ENCODE measurements around the gene SRSF7. TPM values are rescaled to one million over a fixed set of nuclear protein-coding genes. Genes with fewer than 3 reads are reported as not detected.

Gene SRSF7
- polyA plus RNA-seq, 1 donor (not counting 4 experiments of a cell fraction or from before 2014, with no cell fraction given): 316 TPM

DNA sequence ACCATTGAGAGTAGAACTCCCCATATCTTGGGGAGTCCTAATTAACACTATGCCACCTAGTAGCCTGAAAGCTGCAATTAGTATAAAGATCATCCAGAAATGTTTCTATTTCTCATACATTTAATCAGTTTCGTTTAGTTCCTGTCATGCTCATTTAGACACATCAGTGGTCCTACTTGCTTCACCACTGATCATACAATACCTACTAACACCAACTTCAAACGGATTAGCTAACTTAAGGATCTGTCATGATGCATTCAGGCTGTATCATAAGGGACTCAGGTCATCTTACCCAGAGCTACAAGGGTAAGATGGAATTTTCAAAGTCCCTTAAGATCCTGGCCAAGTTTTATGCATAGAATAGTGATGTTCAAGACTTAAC, 6.8 kb downstream of the SRSF7 start:
- no peak overlapping the region for H3K27ac ChIP-seq (ENCODE audit: control insufficient read depth, insufficient read depth, low read length)
- no peak overlapping the region for H3K4me3 ChIP-seq (ENCODE audit: control insufficient read depth in 2 of 3, extremely low read depth in 1 of 3, insufficient read depth in 2 of 3, low read depth in 1 of 3, low read length in 3 of 3)
- H3K9ac ChIP-seq (ENCODE audit: control insufficient read depth, extremely low read depth, insufficient read depth, low read length): no peak overlapping the region
- no peak overlapping the region for H3K4me2 ChIP-seq (ENCODE audit: control insufficient read depth, extremely low read depth, insufficient read depth, low read depth, low read length)
- dilution Hi-C loops (cut with MboI; ENCODE audit: extremely low pct_ligation_motif_present, low sequenced_read_pairs): loop anchor here (25.0 kb wide), 1 partner anchor 182 kb away; no protein-coding TSS in a partner anchor
- no peaks in the 10 kb centered on the region for H3K9me3 ChIP-seq (ENCODE audit: control insufficient read depth, low read depth, low read length)
- H3K27me3 ChIP-seq (ENCODE audit: control insufficient read depth, extremely low read depth, insufficient read depth, low read length): no peaks in the 10 kb centered on the region
- peaks cover 28% of the 10 kb centered on the region for H4K20me1 ChIP-seq (ENCODE audit: control insufficient read depth, extremely low read depth, insufficient read depth, low read length)
- H3K79me2 ChIP-seq (ENCODE audit: control insufficient read depth, insufficient read depth, low read length): peaks cover 59% of the 10 kb centered on the region
- H3K9me1 ChIP-seq (ENCODE audit: control insufficient read depth, extremely low read depth, insufficient read depth, low read length): no peaks in the 10 kb centered on the region
- no peak overlapping the region for H2AFZ ChIP-seq (ENCODE audit: control insufficient read depth, low read length)
- peaks cover 28 to 58% of the 10 kb centered on the region in 2 experiments for H3K36me3 ChIP-seq (ENCODE audit: control insufficient read depth in 2 of 2, extremely low read depth in 1 of 2, insufficient read depth in 2 of 2, low read length in 2 of 2)
- peaks cover 22% of the 10 kb centered on the region for H3K4me1 ChIP-seq (ENCODE audit: control insufficient read depth, extremely low read depth, insufficient read depth, low read length)
- TF ChIP-seq EZH2 (IDR thresholded peaks at IDR 0.05; ENCODE audit: low read length): no peak
- TF ChIP-seq, protein P1, sequence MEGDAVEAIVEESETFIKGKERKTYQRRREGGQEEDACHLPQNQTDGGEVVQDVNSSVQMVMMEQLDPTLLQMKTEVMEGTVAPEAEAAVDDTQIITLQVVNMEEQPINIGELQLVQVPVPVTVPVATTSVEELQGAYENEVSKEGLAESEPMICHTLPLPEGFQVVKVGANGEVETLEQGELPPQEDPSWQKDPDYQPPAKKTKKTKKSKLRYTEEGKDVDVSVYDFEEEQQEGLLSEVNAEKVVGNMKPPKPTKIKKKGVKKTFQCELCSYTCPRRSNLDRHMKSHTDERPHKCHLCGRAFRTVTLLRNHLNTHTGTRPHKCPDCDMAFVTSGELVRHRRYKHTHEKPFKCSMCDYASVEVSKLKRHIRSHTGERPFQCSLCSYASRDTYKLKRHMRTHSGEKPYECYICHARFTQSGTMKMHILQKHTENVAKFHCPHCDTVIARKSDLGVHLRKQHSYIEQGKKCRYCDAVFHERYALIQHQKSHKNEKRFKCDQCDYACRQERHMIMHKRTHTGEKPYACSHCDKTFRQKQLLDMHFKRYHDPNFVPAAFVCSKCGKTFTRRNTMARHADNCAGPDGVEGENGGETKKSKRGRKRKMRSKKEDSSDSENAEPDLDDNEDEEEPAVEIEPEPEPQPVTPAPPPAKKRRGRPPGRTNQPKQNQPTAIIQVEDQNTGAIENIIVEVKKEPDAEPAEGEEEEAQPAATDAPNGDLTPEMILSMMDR (optimal IDR thresholded peaks at IDR 0.05 in 1 of 3, IDR thresholded peaks at IDR 0.05 in 1 of 3, conservative IDR thresholded peaks at IDR 0.05 in 1 of 3; ENCODE audit: extremely low read depth in 1 of 3, insufficient read depth in 2 of 3, low read length in 3 of 3): no peak
- DNase-seq (ENCODE audit: low read depth, low spot score) (no peak), FAIRE-seq (no peak)

DNA sequence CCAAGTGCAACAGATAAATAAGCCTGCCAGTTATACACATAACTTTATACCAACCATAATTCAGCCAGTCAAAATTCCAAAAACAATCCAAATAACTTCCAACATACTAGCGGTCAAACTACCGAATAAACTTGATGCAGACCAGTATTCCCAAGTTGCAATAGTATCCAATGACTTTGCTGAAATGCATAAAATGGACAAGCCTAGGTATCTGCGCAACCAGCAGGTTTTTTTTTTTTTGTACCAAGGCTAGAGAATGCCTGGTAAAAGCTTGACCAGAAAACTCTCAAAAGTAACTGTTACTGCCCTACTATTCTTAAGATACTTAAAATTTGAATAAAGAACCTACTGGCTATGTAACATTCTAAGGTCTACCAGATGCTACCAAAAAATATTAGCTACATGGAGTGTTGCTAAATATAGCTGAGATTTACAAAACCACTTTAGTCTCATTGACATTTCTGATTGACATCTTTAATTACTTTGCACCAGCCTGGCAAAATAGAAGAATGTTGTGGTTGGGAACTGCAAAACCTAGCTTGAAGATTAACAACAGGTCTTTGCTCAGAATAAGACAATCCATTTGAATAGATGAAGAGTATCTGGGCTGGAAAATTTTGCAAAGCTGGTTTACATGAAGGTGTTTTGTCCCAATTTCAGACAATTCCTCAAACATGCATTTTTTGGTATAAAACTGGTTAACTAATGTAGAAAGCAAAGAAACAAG, 7.3 kb downstream of the SRSF7 start:
- no peak overlapping the region for H2AFZ ChIP-seq (ENCODE audit: control insufficient read depth, low read length)
- H3K79me2 ChIP-seq (ENCODE audit: control insufficient read depth, insufficient read depth, low read length): peaks cover 54% of the 10 kb centered on the region
- dilution Hi-C loops (cut with MboI; ENCODE audit: extremely low pct_ligation_motif_present, low sequenced_read_pairs): loop anchor here (25.0 kb wide), 1 partner anchor 182 kb away; no protein-coding TSS in a partner anchor
- no peak overlapping the region for H3K27ac ChIP-seq (ENCODE audit: control insufficient read depth, insufficient read depth, low read length)
- no peak overlapping the region for H3K4me3 ChIP-seq (ENCODE audit: control insufficient read depth in 2 of 3, extremely low read depth in 1 of 3, insufficient read depth in 2 of 3, low read depth in 1 of 3, low read length in 3 of 3)
- FAIRE-seq: no peak
- H4K20me1 ChIP-seq (ENCODE audit: control insufficient read depth, extremely low read depth, insufficient read depth, low read length): peaks cover 23% of the 10 kb centered on the region
- no peaks in the 10 kb centered on the region for H3K9me1 ChIP-seq (ENCODE audit: control insufficient read depth, extremely low read depth, insufficient read depth, low read length)
- H3K36me3 ChIP-seq (ENCODE audit: control insufficient read depth in 2 of 2, extremely low read depth in 1 of 2, insufficient read depth in 2 of 2, low read length in 2 of 2): peaks cover 26 to 54% of the 10 kb centered on the region in 2 experiments
- H3K4me1 ChIP-seq (ENCODE audit: control insufficient read depth, extremely low read depth, insufficient read depth, low read length): peaks cover 17% of the 10 kb centered on the region
- no peaks in the 10 kb centered on the region for H3K27me3 ChIP-seq (ENCODE audit: control insufficient read depth, extremely low read depth, insufficient read depth, low read length)
- no peak overlapping the region for H3K4me2 ChIP-seq (ENCODE audit: control insufficient read depth, extremely low read depth, insufficient read depth, low read depth, low read length)
- H3K9ac ChIP-seq (ENCODE audit: control insufficient read depth, extremely low read depth, insufficient read depth, low read length): no peak overlapping the region
- no peak for TF ChIP-seq EZH2 (IDR thresholded peaks at IDR 0.05; ENCODE audit: low read length)
- TF ChIP-seq, protein P1 (optimal IDR thresholded peaks at IDR 0.05 in 1 of 3, IDR thresholded peaks at IDR 0.05 in 1 of 3, conservative IDR thresholded peaks at IDR 0.05 in 1 of 3; ENCODE audit: extremely low read depth in 1 of 3, insufficient read depth in 2 of 3, low read length in 3 of 3): no peak
- no peaks in the 10 kb centered on the region for H3K9me3 ChIP-seq (ENCODE audit: control insufficient read depth, low read depth, low read length)
- no peak for DNase-seq (ENCODE audit: low read depth, low spot score)

Measured in keratinocyte (primary cell).